ENCODE results near the gene ARL4D.

- TF ChIP-seq CTCF (IDR thresholded peaks at IDR 0.05; ENCODE audit: extremely low read depth in 1 of 2, insufficient read depth in 1 of 2, low read depth in 1 of 2, low read length in 2 of 2): no peak
- no peak for TF ChIP-seq POLR2A (IDR thresholded peaks at IDR 0.05; ENCODE audit: low read depth, low read length)
Measured at GRCh38 chr17:43383372-43383771, 15.4 kb upstream of the ARL4D start.

Data from endothelial cell of umbilical vein (primary cell).